ENCODE results near the gene C1D. TPM values are rescaled to one million over a fixed set of nuclear protein-coding genes. Genes with fewer than 3 reads are reported as not detected.

The C1D gene, protein sequence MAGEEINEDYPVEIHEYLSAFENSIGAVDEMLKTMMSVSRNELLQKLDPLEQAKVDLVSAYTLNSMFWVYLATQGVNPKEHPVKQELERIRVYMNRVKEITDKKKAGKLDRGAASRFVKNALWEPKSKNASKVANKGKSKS
- total RNA-seq = 10 to 100 TPM; 16.5 to 18.8 TPM
- long read RNA-seq, partial matches to known transcripts = 0 of 5 reads
- long read RNA-seq, other reads (novel, unspliced or antisense) = 4 of 5 reads

DNA sequence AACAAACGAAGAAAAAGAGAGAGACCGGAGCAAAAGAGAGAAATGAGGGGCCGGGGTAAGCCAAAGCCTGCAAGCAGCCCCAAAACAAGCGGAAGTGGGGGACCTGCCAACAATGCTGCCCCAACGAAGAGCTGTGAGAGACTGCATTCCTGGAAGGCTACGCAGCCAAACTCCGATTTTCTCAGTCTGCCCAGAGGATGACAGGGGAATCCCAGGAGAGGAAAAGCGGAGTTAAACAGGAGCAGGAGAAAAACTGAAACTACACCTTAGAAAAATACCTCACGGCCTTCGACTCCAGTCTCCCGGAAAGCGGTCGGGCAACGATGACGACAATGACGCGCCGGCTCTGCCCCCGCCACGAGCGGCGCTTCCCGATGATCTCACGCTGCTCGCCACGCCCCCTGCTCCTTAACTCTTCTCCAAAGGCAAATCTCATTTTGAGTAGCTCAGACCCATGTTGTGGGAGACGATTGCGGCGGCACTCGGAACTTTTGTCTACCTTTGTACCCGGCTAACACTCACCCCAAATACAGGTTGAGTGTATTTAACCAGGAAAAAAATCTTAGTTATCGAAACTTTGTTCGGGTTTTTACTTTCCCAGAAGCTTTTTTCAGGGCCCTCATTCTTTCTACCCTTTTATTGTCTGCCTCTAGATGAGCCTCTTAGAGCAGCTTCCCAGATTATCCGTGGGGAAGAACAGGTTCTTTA, at the start of gene C1D:
C1D (minus strand) TSS at position 325 of the 708 bp plus-strand sequence. CDS start 15,694 bp downstream, outside the sequence.
- peak; percentile 100 for ATAC-seq
- intact Hi-C loops (cut with DNase I, micrococcal nuclease) = no loop called here
- peak; percentile 93 to 98 for DNase-seq

DNA sequence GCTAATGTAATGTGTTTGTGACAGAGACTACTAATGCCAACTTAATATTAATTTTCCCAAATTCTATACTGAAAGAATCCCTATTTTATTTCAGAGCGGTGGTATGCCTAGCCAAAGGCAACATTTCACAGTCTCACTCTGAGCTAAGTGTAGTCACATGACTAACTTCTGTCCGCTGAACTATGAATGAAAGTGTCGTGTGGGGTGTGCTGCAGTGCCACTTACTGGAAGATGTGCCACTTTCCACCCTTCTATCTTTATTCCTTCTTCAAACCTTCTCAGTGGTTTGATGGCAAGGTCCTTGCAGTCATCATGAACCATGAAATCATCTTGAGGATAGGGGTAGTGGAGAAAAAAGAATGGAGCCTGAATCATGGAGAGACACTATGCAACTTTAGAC, 47.3 kb upstream of the C1D start:
- ATAC-seq (no peak), DNase-seq (no peak)
- intact Hi-C loops (cut with DNase I, micrococcal nuclease) = no loop called here

DNA sequence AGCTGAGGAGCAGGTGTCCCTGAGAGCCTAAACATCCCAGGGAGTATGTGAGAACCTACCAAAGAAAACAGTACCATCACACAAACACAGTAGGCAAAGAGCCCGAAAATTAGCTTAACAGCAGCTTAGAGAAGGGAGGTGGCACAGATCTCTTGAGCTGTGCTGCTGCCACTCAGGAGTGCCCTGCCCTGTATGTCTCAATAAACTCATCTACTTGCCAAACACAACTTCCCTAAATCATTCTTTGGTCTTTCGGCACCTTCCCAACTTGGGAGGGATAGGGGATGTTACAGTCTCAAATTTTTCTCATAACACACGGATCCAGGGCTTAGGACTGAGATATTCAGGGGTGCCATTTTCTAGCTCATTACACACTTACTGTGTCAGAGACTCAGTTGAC, 45.3 kb upstream of the C1D start:
- ATAC-seq = no peak
- no peak for DNase-seq
- intact Hi-C loops (cut with DNase I, micrococcal nuclease) = no loop called here

GRCh38 chr2:68107475-68107874, 44.7 kb upstream of the C1D start:
- intact Hi-C loops (cut with DNase I, micrococcal nuclease) = no loop called here
- ATAC-seq (no peak), DNase-seq (no peak)

DNA sequence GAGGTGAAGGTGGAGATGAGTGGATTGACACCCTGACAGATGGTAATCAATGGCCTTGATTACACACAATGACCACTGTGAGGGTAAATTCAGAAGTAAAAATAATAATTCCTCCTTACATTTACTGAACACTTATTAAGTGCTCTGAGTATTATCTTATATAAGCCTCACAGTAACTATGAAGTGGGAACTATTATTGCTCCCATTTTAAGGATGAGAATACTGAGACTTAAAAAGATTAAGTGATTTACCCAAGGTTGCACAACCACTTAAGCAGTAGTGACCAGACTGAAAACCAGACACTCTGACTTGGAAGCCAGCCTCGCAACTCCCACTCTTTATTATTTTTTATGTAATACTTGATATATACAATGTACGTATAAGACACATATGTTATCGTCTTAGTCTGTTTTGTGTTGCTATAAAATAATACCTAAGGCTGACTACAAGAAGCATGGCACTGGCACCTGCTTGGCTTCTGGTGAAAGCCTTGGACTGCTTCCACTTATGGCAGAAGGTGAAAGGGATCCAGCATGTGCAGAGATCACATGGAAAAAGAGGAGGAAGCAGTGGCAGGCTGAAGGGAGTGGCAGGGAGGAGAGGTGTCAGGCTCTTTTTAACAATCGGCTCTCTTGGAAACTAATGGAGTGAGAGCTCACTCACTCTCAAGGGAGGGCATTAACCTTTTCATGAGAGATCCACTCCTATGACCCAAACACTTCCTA, 41.5 kb upstream of the C1D start:
- DNase-seq (no peak), ATAC-seq (no peak)
- intact Hi-C loops (cut with DNase I, micrococcal nuclease) = no loop called here

GRCh38 chr2:68103709-68104055, 40.9 kb upstream of the C1D start:
- no peak for ATAC-seq

DNA sequence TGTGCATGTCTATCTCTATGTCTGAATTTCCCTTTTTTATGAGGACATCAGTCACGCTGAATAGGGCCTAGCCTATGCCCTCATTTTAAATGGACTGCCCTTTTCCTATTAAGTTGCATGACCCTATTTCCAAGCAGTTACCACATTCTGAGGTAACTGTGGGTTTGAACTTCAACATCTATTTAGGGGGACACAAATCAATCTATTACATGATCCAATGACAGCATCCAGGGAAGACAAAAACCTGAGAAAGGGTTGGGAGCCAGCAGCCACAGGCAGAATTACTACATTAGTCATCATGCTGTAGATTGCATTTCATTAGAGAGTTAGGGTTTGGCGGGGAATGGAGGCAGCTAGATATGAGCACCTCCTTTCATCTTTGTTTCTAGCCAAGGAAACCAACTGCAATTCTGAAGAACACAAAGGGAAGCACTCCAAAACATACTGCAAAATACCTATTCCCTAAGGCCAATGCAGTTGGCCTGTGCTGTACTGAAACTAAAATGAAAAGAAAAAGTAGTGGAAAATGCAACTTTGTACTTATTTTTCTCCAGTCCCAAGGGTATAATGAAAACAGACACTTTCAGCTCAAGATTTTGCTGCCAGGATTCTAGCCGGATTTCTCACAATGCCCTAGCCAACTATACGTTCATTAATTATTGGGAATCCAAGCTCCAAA, 40.4 kb upstream of the C1D start:
- DNase-seq = no peak
- intact Hi-C loops (cut with DNase I, micrococcal nuclease) = no loop called here
- ATAC-seq = no peak

More at GRCh38 chr2:68103709-68104055, 40.9 kb upstream of the C1D start:
- no peak for DNase-seq
- intact Hi-C loops (cut with DNase I, micrococcal nuclease) = no loop called here

GRCh38 chr2:68100189-68100588, 37.4 kb upstream of the C1D start:
- DNase-seq = no peak
- no peak for ATAC-seq
- intact Hi-C loops (cut with DNase I, micrococcal nuclease) = no loop called here

GRCh38 chr2:68099260-68099659, 36.5 kb upstream of the C1D start:
- DNase-seq = no peak
- ATAC-seq = no peak
- intact Hi-C loops (cut with DNase I, micrococcal nuclease) = no loop called here

DNA sequence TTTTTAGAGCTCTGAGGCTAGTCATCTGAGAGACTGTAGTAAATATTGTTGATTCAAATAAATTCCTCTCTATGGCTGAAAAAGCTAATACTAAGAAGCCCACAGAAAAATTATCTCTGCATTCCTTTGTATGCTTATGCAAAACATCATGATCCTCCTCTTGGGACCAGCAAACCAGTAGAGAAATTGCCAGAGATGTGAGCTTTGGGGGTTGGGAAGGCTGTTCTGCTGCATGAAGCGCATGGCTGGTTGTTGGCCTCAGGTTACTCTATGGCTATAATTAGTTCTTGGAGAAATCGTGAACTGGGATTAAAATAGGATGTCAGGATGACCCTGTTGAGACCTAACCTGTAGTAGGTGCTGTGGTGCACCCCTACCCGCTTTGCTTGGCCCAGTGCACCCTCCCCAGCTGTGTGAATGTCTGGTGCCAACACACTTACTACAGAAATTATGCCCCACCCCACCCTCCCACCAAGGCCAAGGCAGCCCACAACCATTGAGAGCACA, 35.5 kb upstream of the C1D start:
- intact Hi-C loops (cut with DNase I, micrococcal nuclease) = no loop called here
- no peak for DNase-seq
- no peak for ATAC-seq

DNA sequence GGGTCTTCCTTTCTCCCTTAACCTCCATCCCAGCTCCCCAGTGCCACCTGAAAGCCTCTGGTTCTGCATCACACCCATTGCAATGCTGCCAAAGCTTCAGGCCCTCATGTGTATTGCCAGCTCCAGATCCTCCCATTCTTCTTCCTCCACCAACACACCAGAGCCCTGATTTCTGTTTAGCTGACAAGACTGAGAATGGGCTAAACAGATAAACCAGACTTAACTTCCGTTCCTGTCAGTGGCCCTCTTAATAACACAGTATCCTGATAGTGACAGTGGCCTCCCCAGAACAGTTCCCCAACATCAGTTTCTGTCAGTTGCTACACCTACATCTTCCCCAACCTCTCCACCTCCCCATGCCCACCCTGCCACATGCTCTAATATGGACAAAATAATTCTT, 31.3 kb upstream of the C1D start:
- intact Hi-C loops (cut with DNase I, micrococcal nuclease) = no loop called here
- ATAC-seq (no peak), DNase-seq (no peak)

DNA sequence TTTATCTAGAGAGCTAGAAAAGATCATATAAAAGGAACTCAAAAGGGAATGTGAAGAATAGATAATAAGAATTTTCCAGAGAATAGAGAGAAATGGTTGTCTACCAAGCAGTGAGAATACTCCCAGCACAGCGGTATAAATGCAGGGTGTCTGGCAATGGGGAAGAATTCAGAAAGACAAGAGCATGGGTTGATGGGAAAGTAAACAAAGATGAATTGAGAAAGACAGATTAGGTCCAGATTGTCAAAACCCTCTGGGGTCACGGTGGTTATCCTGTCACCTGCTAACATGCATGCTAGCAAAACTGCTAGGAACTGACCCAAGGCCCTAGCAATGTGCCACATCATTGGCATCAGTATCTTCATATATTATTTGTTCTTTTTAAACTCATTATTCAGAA, 30.8 kb upstream of the C1D start:
- no peak for DNase-seq
- intact Hi-C loops (cut with DNase I, micrococcal nuclease) = no loop called here
- ATAC-seq = no peak

- ATAC-seq (no peak), DNase-seq (no peak)
- intact Hi-C loops (cut with DNase I, micrococcal nuclease) = no loop called here
These were observed 28.7 kb upstream of the C1D start for GRCh38 chr2:68091439-68092034.

GRCh38 chr2:68089961-68090360, 27.2 kb upstream of the C1D start:
- intact Hi-C loops (cut with DNase I, micrococcal nuclease) = no loop called here
- DNase-seq (no peak), ATAC-seq (no peak)

GRCh38 chr2:68088940-68089339, 26.1 kb upstream of the C1D start:
- DNase-seq (no peak), ATAC-seq (no peak)
- intact Hi-C loops (cut with DNase I, micrococcal nuclease) = no loop called here

DNA sequence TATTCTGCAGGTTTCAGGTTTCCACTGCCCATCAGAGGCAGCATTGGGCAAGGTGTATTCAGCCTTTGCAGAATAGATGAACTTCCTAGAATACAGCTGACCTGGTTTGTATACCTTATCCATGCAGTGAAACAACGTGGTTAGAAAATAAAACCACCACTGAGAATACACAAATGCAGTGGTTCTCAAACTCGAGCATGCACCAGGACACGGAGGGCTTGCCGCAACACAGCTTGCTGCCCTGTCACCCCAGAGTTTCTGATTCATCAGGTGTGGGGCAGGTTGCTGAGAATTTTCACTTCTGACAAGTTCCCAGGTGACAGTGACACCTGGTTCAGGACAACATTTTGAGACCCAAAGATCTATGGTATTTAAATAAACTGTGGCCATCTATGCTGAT, 23.4 kb upstream of the C1D start:
- intact Hi-C loops (cut with DNase I, micrococcal nuclease) = no loop called here
- peak in 1 of 2 donors; percentile 27 for DNase-seq
- ATAC-seq = no peak

DNA sequence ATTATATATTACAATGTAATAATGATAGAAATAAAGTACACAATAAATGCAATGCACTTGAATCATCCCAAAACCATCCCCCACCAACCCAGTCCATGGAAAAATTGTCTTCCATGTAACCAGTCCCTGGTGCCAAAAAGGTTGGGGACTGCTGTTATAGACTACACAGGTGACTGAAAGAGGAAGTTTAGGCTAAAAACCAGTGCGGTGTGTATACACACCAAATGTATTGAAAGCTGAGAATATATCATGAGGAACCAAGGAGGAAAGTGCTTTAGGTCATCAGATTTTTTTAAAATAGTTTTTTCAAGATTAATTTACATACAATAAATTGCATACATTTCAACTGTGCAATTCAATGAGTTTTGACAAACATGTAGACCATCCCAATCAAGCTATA, 20.5 kb upstream of the C1D start:
- intact Hi-C loops (cut with DNase I, micrococcal nuclease) = no loop called here
- ATAC-seq (no peak), DNase-seq (no peak)

DNA sequence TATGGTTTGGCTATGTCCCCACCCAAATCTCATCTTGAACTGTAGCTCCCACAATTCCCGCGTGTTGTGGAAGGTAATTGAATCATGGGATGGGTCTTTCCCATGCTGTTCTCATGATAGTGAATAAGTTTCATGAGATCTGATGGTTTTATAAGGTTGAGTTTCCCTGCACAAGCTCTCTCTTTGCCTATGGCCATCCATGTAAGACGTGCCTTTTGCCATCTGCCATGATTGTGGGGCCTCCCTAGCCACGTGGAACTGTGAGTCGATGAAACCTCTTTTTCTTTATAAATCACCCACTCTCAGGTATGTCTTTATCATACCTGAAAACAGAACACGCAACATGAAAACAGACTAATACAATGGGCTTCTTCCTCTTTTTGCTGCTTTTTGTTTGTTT, 11.2 kb upstream of the C1D start:
- intact Hi-C loops (cut with DNase I, micrococcal nuclease) = no loop called here
- ATAC-seq (no peak), DNase-seq (no peak)
